H1 (cell line): ENCODE results near the gene MAPK4.

ENCODE experiments used
- ATF3 ChIP-seq: IDR thresholded peaks from 2 replicates; pipeline ENCODE4 v1.6.1; 2011; ENCODE audit warnings: low read depth, mild to moderate bottlenecking, low read length; ENCODE audit not compliant: insufficient read depth
- CEBPB ChIP-seq: IDR thresholded peaks from 2 replicates; pipeline ENCODE4 v1.6.1; 2012; ENCODE audit warnings: low read depth, low read length
- CHD1 ChIP-seq: IDR thresholded peaks from 2 replicates; pipeline ENCODE4 v1.6.1; 2012; ENCODE audit warnings: low read depth, low read length, improper control_type of control experiment
- CHD2 ChIP-seq: IDR thresholded peaks from 2 replicates; pipeline ENCODE4 v1.6.1; 2012; ENCODE audit warnings: low read length, improper control_type of control experiment
- CTCF ChIP-seq, 3 experiments: IDR thresholded peaks; 1 replicate in 2 of 3; 2 replicates in 1 of 3; pipeline versions ENCODE4 v1.5.1 to v1.6.1; 2011; ENCODE audit warnings: low read length in 3 of 3, mild to moderate bottlenecking in 3 of 3, inconsistent platforms in 2 of 3, low read depth in 1 of 3, moderate library complexity in 1 of 3; ENCODE audit not compliant: insufficient read depth in 1 of 3; ENCODE audit errors: control extremely low read depth in 1 of 3
- EP300 ChIP-seq, 2 experiments: IDR thresholded peaks; 1 replicate in 1 of 2; 2 replicates in 1 of 2; pipeline ENCODE4 v1.6.1; 2011 to 2012; ENCODE audit warnings: low read depth in 2 of 2, low read length in 2 of 2, mild to moderate bottlenecking in 2 of 2, borderline replicate concordance in 1 of 2, inconsistent platforms in 1 of 2, moderate library complexity in 1 of 2
- MAFK ChIP-seq: IDR thresholded peaks from 2 replicates; pipeline ENCODE4 v1.6.1; 2012; ENCODE audit warnings: low read depth, mild to moderate bottlenecking, improper control_type of control experiment, low read length
- POLR2A ChIP-seq, 2 experiments: IDR thresholded peaks; 1 replicate in 1 of 2; 2 replicates in 1 of 2; pipeline ENCODE4 v1.6.1; 2011; ENCODE audit warnings: low read depth in 2 of 2, low read length in 2 of 2, mild to moderate bottlenecking in 2 of 2; ENCODE audit errors: control extremely low read depth in 1 of 2
- POLR2AphosphoS5 ChIP-seq: IDR thresholded peaks from 2 replicates; pipeline ENCODE4 v1.6.1; 2011; ENCODE audit warnings: low read depth, low read length
- SIN3A ChIP-seq, 2 experiments: IDR thresholded peaks in 1 of 2; conservative IDR thresholded peaks in 1 of 2; 2 replicates each; pipeline ENCODE4 v1.6.1; 2011 to 2012; ENCODE audit warnings: low read length in 2 of 2, improper control_type of control experiment in 1 of 2, low read depth in 1 of 2, mild to moderate bottlenecking in 1 of 2
- SP1 ChIP-seq: IDR thresholded peaks from 2 replicates; pipeline ENCODE4 v1.6.1; 2011; ENCODE audit warnings: low read depth, low read length
- SRF ChIP-seq: IDR thresholded peaks from 2 replicates; pipeline ENCODE4 v1.6.1; 2011; ENCODE audit warnings: mild to moderate bottlenecking, low read depth, low read length, moderate library complexity
- TEAD4 ChIP-seq: IDR thresholded peaks from 2 replicates; pipeline ENCODE4 v1.6.1; 2012; ENCODE audit warnings: low read depth, low read length, inconsistent platforms, mixed read lengths
- YY1 ChIP-seq: IDR thresholded peaks from 2 replicates; pipeline ENCODE4 v1.6.1; 2011; ENCODE audit warnings: low read depth, mild to moderate bottlenecking, low read length

- TF ChIP-seq TEAD4 (no peak), MAFK (no peak), YY1 (no peak), SP1 (no peak), SIN3A (conservative IDR thresholded peaks at IDR 0.05 in 1 of 2, IDR thresholded peaks at IDR 0.05 in 1 of 2; ENCODE audit: low read depth in 1 of 2, low read length in 2 of 2) (no peak), ATF3 (no peak), SRF (no peak), CHD2 (no peak), CTCF (IDR thresholded peaks at IDR 0.05; ENCODE audit: control extremely low read depth in 1 of 3, insufficient read depth in 1 of 3, low read depth in 1 of 3, low read length in 3 of 3) (no peak), POLR2AphosphoS5 (no peak), POLR2A (IDR thresholded peaks at IDR 0.05; ENCODE audit: control extremely low read depth in 1 of 2, low read depth in 2 of 2, low read length in 2 of 2) (no peak), CHD1 (no peak), CEBPB (no peak), EP300 (IDR thresholded peaks at IDR 0.05; ENCODE audit: borderline replicate concordance in 1 of 2, low read depth in 2 of 2, low read length in 2 of 2) (no peak)
Measured at GRCh38 chr18:50721451-50722120, 161.7 kb downstream of the MAPK4 start.
